Myocyte (in vitro differentiated cells): ENCODE measurements around the gene SHANK1. TPM values are rescaled to one million over a fixed set of nuclear protein-coding genes. Genes with fewer than 3 reads are reported as not detected.

Experiments
- DNase-seq: peaks from one replicate; pipeline ENCODE4 v3.0.0-alpha.2; 2012; ENCODE audit warnings: low read depth
- total RNA-seq: library from RNA; depleted of rRNA; stranded (reverse); fragments of >200 nt; gene quantifications from 2 replicates; pipeline ENCODE4 v1.2.3, GENCODE V29; 2014

The SHANK1 gene
- total RNA-seq, 1 donor from 2014 or later, result 32.3 TPM

GRCh38 chr19:50713556-50714236 lies 5.9 kb downstream of the SHANK1 start:
- DNase-seq, result no peak

GRCh38 chr19:50712833-50713232 lies 6.8 kb downstream of the SHANK1 start:
- DNase-seq, result peak; percentile 36

- DNase-seq, result no peak
Observed at GRCh38 chr19:50711805-50712204, 7.8 kb downstream of the SHANK1 start.

GRCh38 chr19:50711196-50711595 lies 8.4 kb downstream of the SHANK1 start:
- no peak for DNase-seq

- no peak for DNase-seq
Observed at GRCh38 chr19:50710612-50711011, 9.0 kb downstream of the SHANK1 start.

- DNase-seq, result no peak
Observed at GRCh38 chr19:50710094-50710493, 9.5 kb downstream of the SHANK1 start.

GRCh38 chr19:50708179-50708879 lies 11.3 kb downstream of the SHANK1 start:
- no peak for DNase-seq

GRCh38 chr19:50706387-50706786 lies 13.2 kb downstream of the SHANK1 start:
- DNase-seq, result no peak

- peak; percentile 76 for DNase-seq
Observed at GRCh38 chr19:50705422-50706019, 14.1 kb downstream of the SHANK1 start.

GRCh38 chr19:50703915-50704796 lies 15.4 kb downstream of the SHANK1 start:
- DNase-seq, result no peak

- DNase-seq, result no peak
Observed at GRCh38 chr19:50702871-50703829, 16.5 kb downstream of the SHANK1 start.

- DNase-seq, result no peak
Observed at GRCh38 chr19:50702158-50702870, 17.3 kb downstream of the SHANK1 start.

GRCh38 chr19:50701367-50701985 lies 18.1 kb downstream of the SHANK1 start:
- no peak for DNase-seq

GRCh38 chr19:50697414-50698124 lies 22.0 kb downstream of the SHANK1 start:
- DNase-seq, result no peak

GRCh38 chr19:50696094-50696483 lies 23.5 kb downstream of the SHANK1 start:
- DNase-seq, result no peak

- DNase-seq, result no peak
Observed at GRCh38 chr19:50695251-50696093, 24.1 kb downstream of the SHANK1 start.

GRCh38 chr19:50694815-50695145 lies 24.8 kb downstream of the SHANK1 start:
- no peak for DNase-seq
